ENCODE results near the gene TFEB. TPM values are rescaled to one million over a fixed set of nuclear protein-coding genes. Genes with fewer than 3 reads are reported as not detected.

The TFEB gene
- total and polyA plus RNA-seq, 9 donors, result 2.8 to 14.9 (median 8.8) TPM

DNA sequence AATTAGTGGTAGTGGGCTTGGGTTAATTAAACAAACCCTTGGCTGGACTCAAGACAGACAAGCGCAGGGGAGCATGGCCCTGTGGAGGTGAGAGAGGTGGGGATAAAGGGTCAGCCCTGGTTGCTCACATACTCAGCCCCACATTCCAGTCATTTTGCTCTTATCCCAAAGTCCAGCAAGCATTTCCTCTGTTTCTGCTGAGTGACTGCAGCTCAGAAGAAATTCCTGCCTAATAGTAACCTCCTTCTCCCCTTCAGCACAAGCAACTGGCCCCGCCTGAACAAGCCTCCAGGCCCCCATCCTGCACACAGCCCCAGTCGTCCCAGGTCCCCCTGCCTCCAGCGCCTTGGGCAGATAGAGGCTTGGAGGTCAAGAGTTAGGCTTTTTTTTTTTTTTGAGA is 3.6 kb upstream of the TFEB start:
- TF ChIP-seq EP300 (IDR thresholded peaks at IDR 0.05), result no peak
- no peak for TF ChIP-seq POLR2A (IDR thresholded peaks at IDR 0.05)
- TF ChIP-seq, protein P1, sequence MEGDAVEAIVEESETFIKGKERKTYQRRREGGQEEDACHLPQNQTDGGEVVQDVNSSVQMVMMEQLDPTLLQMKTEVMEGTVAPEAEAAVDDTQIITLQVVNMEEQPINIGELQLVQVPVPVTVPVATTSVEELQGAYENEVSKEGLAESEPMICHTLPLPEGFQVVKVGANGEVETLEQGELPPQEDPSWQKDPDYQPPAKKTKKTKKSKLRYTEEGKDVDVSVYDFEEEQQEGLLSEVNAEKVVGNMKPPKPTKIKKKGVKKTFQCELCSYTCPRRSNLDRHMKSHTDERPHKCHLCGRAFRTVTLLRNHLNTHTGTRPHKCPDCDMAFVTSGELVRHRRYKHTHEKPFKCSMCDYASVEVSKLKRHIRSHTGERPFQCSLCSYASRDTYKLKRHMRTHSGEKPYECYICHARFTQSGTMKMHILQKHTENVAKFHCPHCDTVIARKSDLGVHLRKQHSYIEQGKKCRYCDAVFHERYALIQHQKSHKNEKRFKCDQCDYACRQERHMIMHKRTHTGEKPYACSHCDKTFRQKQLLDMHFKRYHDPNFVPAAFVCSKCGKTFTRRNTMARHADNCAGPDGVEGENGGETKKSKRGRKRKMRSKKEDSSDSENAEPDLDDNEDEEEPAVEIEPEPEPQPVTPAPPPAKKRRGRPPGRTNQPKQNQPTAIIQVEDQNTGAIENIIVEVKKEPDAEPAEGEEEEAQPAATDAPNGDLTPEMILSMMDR (IDR thresholded peaks at IDR 0.05), result no peak
- no peak overlapping the region for H3K4me3 ChIP-seq
- H3K9me3 ChIP-seq, result no peaks in the 10 kb centered on the region
- intact Hi-C loops (cut with DNase I), result no loop called here
- no peaks in the 10 kb centered on the region for H3K36me3 ChIP-seq
- DNase-seq, result no peak
- 48 to 69% (median 59%) methylated on average over 4 of the region's 4 CpGs for WGBS, 3 donors
- no peak overlapping the region for H3K27ac ChIP-seq
- H3K4me1 ChIP-seq (ENCODE audit: insufficient read depth), result no peaks in the 10 kb centered on the region
- no peaks in the 10 kb centered on the region for H3K27me3 ChIP-seq

DNA sequence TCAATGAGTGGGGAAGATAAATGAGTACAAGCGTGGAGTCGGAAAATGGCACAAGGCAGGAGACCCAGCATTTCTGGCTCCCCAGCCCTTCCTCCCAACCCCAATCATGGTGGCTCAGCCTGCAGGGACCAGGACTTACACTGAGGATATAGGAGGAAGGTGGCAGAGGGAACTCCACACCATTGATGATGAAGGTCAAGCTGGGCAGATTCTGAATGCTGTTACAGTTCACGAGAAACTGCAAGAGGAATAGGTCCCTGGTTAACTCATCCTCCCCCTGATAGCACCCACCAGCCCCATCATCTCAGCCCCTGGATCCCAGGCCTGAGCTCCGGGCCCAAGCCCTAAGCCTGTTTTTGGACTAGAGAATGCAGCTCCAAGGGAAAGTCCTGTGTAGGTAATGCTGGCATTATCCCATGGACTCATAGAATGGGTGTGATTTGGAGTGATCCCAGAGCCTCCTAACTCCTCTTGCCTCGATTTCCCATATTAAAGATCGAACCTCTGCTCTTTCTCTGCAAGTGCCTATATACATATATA is 2.3 kb upstream of the TFEB start:
- WGBS, 3 donors, result 81 to 85% (median 84%) methylated on average over 6 of the region's 6 CpGs
- no peak overlapping the region for H3K27ac ChIP-seq
- TF ChIP-seq EP300 (IDR thresholded peaks at IDR 0.05) (no peak), POLR2A (IDR thresholded peaks at IDR 0.05) (no peak)
- TF ChIP-seq, protein P1 (IDR thresholded peaks at IDR 0.05), result no peak
- intact Hi-C loops (cut with DNase I), result no loop called here
- H3K4me3 ChIP-seq, result no peak overlapping the region
- peaks cover 3% of the 10 kb centered on the region for H3K4me1 ChIP-seq (ENCODE audit: insufficient read depth)
- DNase-seq, result no peak
- no peaks in the 10 kb centered on the region for H3K27me3 ChIP-seq
- H3K36me3 ChIP-seq, result no peaks in the 10 kb centered on the region
- no peaks in the 10 kb centered on the region for H3K9me3 ChIP-seq

DNA sequence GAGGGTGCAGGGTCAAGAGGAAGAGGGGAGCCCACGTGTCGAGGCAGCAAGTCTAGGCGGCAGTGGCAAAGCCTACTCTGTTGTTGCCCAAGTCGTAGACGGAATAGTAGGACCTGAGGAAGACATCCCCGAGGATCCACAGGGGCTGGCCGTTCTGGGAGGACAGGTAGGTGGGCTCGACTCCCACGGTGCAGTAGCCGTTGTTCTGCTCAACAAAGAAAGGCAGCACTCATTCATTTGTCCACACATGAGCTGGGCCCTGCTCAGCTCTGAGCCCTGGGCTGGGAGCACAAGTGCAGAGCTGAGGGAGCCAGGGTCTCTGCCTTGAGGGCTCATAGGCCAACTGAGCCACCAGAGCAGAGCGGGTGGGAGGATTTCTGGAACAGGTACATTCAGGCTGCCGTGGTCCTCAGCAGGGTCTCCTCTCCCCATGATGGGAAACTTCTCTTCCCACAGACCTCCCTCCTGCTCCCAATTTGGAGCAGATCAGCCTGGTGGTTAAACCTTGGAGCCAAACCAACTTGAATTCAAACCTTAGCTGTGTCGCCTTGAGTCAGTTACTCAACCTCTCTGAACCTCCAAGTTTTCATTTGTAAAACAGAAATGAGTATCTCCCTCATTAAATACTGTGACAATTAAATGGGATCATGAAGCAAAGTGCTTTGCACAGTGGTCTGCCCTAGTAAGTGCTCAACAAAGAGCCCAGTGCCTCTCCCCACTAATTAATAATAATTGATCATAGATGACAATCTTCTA is 1.6 kb upstream of the TFEB start:
- H3K4me1 ChIP-seq (ENCODE audit: insufficient read depth), result peaks cover 3% of the 10 kb centered on the region
- no peaks in the 10 kb centered on the region for H3K36me3 ChIP-seq
- DNase-seq, result no peak
- no peaks in the 10 kb centered on the region for H3K27me3 ChIP-seq
- intact Hi-C loops (cut with DNase I), result no loop called here
- WGBS, 3 donors, result 79 to 80% (median 79%) methylated on average over 13 of the region's 13 CpGs
- H3K9me3 ChIP-seq, result no peaks in the 10 kb centered on the region
- no peak for TF ChIP-seq POLR2A (IDR thresholded peaks at IDR 0.05)
- TF ChIP-seq, protein P1 (IDR thresholded peaks at IDR 0.05), result no peak
- no peak for TF ChIP-seq EP300 (IDR thresholded peaks at IDR 0.05)
- H3K27ac ChIP-seq, result no peak overlapping the region
- H3K4me3 ChIP-seq, result no peak overlapping the region

DNA sequence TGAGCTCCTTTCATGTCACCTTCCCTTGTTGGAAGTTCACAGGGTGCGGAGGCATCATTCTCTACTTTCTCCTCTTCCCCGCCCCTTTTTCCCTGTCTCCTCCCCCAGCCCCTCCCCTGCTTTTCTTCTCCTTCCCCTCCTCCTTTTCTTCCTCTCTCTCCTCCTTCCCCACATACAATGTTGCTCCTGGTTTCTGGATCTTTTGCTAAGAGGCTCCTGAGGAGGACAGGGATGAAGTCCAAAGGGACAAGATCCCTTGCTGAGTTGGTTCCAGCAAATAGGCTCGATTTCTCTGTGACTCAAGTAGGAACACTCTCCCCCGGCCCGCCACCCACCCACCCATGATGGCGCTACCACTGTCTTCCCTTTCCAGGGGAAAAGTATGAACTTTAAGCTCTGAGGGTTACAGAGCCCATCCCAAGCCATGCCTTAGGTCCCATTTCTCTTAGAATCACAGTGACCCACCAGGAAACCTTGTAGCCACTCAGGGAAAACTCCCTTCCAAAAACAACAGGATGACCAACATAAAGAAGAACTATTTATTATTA is 852 bp upstream of the TFEB start:
- Histone ChIP-seq H3K4me3 (no peak overlapping the region), H3K27me3 (no peaks in the 10 kb centered on the region), H3K36me3 (no peaks in the 10 kb centered on the region), H3K4me1 (ENCODE audit: insufficient read depth) (peaks cover 3% of the 10 kb centered on the region), H3K9me3 (no peaks in the 10 kb centered on the region), H3K27ac (no peak overlapping the region)
- no peak for DNase-seq
- 66 to 69% (median 68%) methylated on average over 6 of the region's 6 CpGs for WGBS, 3 donors
- no peak for TF ChIP-seq POLR2A (IDR thresholded peaks at IDR 0.05)
- TF ChIP-seq, protein P1 (IDR thresholded peaks at IDR 0.05), result no peak
- no peak for TF ChIP-seq EP300 (IDR thresholded peaks at IDR 0.05)
- intact Hi-C loops (cut with DNase I), result no loop called here

Measured in ovary (tissue), 9 donors.